Activated CD4-positive, alpha-beta T cell treated with anti-CD3 and anti-CD28 coated beads, Interleukin-2, amount 50 U/mL, for 4 hours (primary cell): ENCODE data around the gene LYPD3.

Experiments used
- DNase-seq, 2 experiments: peaks; one replicate each; pipeline ENCODE4 v3.0.0-alpha.2; 2020

LYPD3 gene

GRCh38 chr19:43429395-43429794 is 36.0 kb downstream of the LYPD3 start:
- DNase-seq, result no peak

GRCh38 chr19:43425567-43426392 is 39.6 kb downstream of the LYPD3 start:
- no peak for DNase-seq

DNA sequence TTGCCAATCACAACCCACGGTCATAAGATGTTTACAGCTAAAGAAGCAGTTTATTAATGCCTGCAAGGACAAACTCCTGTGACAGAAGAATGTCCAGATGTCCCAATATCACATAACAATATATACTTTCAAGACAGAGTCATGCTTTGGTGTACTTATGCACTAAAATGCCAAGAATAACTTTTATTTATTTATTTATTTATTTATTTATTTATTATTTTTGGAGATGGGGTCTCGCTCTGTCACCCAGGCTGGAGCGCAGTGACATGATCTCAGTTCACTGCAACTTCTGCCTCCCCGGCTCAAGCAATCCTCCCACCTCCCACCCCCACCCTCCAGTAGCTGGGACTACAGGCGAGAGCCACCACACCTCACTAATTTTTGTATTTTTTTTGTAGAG is 41.6 kb downstream of the LYPD3 start:
- no peak for DNase-seq

- no peak for DNase-seq
Observed at GRCh38 chr19:43422689-43423066, 42.7 kb downstream of the LYPD3 start.

DNA sequence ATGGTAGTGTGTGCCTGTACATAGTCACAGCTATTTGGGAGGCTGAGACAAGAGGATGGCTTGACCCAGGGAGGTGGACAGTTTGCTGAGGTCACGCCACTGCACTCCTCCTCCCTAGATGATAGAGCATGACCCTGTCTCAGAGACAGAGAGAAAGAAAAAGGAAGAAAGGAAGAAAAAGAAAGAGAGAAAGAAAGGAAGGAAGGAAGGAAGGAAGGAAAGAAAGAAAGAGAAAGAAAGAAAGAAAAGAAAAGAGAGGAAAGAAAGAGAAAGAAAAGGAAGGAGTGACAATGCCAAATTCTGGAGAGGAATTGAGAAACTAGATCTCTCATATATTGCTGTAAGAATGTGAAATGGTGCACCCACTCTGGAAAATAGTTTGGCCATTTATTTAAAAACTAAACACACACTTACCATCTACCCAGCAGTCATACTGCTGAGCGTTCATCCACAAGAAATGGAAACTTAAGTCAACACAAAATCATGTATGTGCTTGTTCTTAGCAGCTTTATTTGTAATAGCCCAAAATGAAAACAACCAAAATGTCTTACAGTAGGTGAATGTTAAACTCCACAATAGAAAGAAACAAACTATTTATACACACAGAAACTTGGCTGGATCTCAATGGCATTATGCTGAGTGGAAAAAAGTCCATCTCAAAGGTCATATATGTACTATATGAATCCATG is 43.3 kb downstream of the LYPD3 start:
- DNase-seq, result no peak

- DNase-seq, result no peak
Observed at GRCh38 chr19:43420954-43421353, 44.5 kb downstream of the LYPD3 start.

DNA sequence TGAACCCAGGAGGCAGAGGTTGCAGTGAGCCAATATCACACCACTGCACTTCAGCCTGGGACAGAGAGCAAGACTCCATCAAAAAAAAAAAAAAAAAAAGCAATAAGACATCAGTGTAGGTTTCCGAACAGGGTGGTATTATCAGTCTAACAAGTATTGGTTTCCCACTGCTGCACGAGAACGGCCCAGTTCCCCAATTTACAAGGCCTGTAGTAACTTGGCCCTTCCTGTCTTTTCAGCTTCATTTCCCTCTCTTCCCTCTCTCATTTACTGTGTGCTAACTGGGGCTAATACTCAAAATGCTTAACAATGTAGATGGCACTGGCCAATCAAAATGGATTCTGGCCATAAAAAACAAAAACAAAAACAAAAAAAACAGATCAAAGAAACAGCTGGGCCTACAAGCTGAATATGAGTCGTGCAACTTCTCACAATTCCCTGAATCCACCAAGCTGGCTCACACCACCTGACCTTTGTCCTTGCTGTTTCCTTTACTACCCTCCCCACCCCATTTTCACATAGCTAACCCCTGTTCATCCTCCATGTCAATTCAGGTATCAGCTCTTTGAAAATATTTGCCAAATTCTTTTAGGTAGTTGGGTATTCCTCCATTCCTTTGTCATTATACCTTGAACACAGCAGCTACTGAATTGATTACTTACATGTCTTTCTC is 48.3 kb downstream of the LYPD3 start:
- DNase-seq, result no peak

GRCh38 chr19:43414554-43414953 is 50.9 kb downstream of the LYPD3 start, which contains the start of gene TEX101:
TSS of gene TEX101 (plus strand) at chr19:43414890. CDS start at chr19:43415920, 1,030 bp downstream.
- DNase-seq, result no peak

DNA sequence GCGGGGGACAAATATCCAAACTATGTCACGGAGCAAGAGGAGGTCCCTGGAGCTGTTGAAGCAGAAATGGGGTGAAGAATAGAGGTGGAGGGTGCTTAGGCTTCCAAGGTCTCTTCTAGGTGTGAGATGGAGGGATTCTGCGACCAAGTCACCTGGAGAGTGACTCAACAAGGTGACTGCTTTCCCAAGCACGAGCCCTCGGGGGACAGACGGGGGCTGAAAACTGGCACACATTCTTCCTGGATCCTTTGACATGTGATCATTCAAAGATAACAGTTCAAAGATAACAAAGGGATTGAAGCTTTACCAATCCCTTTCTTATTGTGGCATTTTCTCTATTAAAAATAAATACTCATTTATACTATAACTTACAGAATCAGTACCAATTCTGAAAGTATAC is 53.0 kb downstream of the LYPD3 start:
- no peak for DNase-seq
